ENCODE measurements around the gene LZTFL1. TPM values are rescaled to one million over a fixed set of nuclear protein-coding genes. Genes with fewer than 3 reads are reported as not detected.

LZTFL1 gene
- total RNA-seq, 1 experiment from 2014 or later: 9.9 TPM

DNA sequence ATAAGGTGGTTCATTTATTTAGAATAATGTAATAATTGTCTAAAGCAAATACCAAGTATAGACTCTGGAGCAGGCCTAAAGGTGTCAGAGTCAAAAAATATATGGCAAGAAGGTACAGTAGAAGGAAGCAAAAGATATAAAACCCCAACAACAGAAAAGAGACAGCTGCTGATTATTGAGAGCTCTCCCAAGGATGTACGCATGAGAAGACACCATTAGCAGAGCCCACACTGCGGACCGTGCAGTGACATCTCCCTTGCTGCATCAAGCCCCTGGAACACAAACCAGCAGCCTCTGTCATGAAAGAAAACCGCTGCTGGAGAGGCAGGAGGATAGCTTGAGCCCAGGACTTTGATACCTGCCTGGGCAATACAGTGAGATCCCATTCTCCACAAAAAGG is 27.6 kb downstream of the LZTFL1 start:
- no peak for DNase-seq (ENCODE audit: low read depth)

GRCh38 chr3:45807681-45808540 is 34.0 kb downstream of the LZTFL1 start:
- DNase-seq (ENCODE audit: low read depth): peak; percentile 57

- DNase-seq (ENCODE audit: low read depth): no peak
Observed at GRCh38 chr3:45807133-45807532, 34.8 kb downstream of the LZTFL1 start.

DNA sequence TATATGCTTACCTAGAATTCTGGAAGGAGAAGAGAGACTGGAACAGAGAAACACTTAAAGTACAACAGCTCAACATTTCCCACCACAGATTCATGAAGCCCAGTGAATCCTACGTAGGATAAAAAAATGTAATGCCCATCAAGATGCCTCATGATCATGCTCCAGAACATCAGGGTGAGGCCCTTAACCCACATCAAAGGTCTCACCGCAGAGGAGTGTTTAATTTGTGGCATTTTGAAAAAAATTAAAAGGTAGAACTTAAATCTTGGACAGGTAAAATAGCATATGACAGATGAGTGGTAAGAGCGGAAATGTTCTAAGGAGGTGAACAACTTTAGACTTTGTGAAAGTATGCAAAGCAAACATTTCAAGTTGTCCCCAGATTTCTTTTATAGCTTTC is 35.8 kb downstream of the LZTFL1 start:
- no peak for DNase-seq (ENCODE audit: low read depth)

DNA sequence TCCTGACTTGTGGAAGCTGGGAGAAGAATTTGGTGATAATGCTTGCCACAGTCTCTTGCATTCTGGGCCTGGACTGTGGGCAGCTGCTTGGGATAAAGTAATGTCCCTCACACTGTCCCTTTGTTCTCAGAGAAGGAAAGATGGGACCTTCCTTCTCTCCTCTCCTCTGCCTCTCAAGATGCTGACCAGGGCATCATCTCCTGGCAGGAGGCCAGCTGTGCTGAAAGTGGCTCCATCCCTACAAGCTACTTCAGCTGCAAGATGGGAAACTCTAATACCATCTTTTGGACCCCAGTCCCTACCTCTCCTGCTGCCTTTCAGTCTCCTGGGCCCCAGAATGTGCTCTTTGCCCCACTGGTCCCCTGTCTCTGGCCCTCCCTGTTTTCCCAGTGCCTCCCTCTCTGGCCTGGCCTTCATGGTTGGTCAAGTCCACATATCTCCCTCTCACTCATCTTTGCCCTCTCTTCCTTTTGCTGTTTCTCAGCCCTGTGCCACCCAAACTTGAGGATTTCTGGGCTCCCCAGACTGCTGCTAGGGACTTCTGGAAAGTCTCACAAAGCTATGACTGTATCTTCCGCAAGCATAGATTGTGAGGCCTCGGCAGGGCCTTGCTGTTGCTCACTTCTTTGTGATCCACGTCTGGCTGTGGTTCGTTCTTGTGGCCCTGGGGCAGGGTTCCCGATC is 38.5 kb downstream of the LZTFL1 start:
- DNase-seq (ENCODE audit: low read depth): no peak

GRCh38 chr3:45802146-45802545 is 39.8 kb downstream of the LZTFL1 start:
- DNase-seq (ENCODE audit: low read depth): no peak

DNA sequence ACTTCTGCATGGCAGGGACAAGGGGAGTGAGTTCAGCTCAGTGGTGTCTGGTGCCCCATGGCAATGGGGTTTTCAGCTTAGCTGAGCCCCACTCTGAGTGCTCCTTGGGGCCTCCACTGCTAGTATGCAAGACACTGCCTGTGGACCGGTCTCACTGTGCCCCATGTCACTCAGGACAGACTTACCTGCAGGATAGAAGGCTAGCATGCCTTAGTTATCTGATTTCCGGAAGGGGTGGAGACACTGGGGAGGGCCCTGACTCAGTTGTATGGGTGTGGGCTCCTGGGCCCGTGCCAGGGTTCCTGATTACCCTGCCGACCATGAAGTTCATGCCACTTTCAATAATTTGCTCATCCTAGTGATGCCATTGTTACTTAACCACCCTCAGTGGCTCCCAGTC is 41.3 kb downstream of the LZTFL1 start:
- no peak for DNase-seq (ENCODE audit: low read depth)

DNA sequence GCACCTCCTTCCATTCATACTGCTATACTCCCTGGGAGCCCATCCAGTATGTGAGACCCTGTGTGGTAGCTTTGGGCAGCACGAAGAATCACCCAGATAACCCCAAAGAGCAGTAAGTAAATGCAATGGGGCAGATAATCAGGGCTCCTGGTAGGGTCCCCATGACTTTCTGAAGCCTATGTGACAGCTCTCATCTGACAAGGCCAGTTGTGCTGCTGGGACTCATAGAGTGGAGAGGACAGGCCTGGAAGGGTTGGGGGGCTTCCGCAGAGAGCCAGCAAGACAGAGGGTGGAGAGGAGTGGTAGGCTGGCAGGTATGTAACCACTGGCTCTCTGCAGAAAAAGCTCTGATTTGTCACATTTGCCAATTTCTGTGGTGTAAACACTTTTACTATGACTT is 42.3 kb downstream of the LZTFL1 start:
- DNase-seq (ENCODE audit: low read depth): no peak

DNA sequence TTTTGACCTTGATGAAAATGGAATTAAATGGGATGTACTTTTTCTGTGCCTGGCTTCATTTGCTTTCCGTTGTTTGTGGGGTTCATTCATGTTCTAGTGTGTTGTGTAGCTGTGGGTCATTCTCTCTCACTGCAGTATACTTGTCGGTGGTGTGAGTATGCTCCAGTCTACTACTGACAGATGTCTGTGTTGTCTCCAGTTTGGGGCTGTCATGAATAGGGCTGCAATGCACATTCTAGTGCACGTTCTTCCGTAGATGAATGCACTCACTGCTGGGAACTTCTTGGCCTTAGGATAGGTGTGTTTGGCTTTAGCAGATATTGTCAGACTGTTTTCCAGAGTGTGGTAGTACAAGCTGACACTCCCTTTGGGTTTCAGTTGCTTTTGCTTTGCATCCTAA is 43.9 kb downstream of the LZTFL1 start:
- no peak for DNase-seq (ENCODE audit: low read depth)

- no peak for DNase-seq (ENCODE audit: low read depth)
Observed at GRCh38 chr3:45796902-45797637, 44.8 kb downstream of the LZTFL1 start.

DNA sequence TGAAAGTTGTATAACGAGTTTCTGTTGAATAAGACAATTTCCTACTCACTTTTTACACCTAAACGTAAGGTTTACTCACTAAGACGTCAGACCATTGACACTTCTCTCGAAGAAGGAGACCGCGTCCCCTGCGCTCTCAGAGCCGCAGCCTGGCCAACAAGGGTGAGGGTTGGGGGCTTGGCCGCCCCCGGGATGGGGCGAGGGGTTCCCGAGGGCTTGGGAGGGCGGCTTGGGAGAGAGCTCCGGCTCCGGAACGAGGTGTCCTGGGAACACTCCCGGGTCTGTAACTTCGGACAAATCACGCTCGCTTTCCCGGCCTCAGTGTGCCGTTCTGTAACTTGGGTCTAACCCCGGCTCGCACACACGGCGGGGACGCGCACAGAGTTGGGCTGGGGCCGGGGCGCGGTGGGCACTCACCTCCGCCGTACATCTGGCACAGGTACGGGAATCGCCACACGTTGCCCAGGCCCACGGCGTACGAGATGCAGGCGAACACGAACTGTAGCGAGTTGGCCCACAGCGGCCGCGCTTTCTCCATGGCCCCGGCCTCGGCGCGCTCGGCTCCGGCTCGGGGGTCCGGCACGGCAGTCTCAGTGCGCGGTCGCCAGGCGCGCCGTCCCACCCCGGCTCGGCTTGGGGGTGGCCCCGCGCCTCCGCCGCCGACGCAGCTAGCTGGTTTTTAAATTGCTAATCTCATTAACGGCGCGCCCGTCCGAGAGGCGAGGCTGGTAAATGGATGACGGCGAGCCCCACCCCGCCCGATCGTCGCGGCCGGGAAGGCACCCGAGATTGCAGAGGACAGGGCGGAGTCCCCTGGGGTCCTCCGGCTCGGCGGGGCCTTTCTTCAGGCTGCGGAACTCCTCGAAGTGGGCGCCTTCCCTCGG is 45.8 kb downstream of the LZTFL1 start, which contains the start of gene SLC6A20:
SLC6A20 (minus strand) TSS at position 655 of the 884 bp plus-strand sequence; CDS start at position 538, 117 bp downstream.
- DNase-seq (ENCODE audit: low read depth): no peak

DNA sequence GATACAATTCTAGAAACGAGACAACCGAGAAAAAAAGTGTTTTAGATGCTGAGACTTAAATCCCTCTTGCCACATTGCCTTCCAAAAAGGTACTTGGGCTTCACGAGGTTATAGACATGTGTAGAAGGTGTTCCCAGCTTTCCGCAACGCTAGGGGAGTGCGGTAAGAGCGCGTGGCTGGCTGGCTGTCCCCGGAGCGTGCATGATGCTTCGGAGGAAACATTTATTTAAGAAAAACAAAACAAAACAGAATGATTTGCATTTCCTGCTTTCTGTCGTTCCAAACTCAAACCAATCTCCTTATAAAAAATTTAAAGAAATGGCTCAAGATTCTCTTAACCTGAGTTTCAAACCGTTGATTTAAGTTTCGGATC is 46.4 kb downstream of the LZTFL1 start:
- DNase-seq (ENCODE audit: low read depth): no peak

DNA sequence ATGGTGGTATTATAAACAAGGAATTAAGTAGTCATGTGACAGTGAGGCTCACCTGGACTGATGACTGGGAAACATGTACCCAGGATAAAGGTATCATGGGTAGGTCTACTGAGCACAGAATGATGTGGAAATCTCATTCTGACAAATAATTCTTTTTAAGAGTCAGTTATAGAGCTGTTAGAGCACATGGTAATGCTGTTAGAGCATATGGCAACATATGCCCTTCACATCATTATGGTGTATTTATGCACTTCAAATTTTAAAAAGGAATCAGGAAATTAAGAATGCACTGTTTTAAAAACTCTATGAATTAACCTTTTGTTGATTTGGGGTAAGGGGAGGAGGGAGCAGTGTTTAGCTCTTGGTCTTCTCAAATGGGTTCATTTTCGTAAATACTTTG is 47.3 kb downstream of the LZTFL1 start:
- no peak for DNase-seq (ENCODE audit: low read depth)

GRCh38 chr3:45794177-45794560 is 47.8 kb downstream of the LZTFL1 start:
- DNase-seq (ENCODE audit: low read depth): no peak

- DNase-seq (ENCODE audit: low read depth): no peak
Observed at GRCh38 chr3:45793482-45794176, 48.3 kb downstream of the LZTFL1 start.

- DNase-seq (ENCODE audit: low read depth): no peak
Observed at GRCh38 chr3:45792516-45793172, 49.3 kb downstream of the LZTFL1 start.

- no peak for DNase-seq (ENCODE audit: low read depth)
Observed at GRCh38 chr3:45792036-45792435, 49.9 kb downstream of the LZTFL1 start.

- peak; percentile 5 for DNase-seq (ENCODE audit: low read depth)
Observed at GRCh38 chr3:45790596-45790995, 51.3 kb downstream of the LZTFL1 start.

DNA sequence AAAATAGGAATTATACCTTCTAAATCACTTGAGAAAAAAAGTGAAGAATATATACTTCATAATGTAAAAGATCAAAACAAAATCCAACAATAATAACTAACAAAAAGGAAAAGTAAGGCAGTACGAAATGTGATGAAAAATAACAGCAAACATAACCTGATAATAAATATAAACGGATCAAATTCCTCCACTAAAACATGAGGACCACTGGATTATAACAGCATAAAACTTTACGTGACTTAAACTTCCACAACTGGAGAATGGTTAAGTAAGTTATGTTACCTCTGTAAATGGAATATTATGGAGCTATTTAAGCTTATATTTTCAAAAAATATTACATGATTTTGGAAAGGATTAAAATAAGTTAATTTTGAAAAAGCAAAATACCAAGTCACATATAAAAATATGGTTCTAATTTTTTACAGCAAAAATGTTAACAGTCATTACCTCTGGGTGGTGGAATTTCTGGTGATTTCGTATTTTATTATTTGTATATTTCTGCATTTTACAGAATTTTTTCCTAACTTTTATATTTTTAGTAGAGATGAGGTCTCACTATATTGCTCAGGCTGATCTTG is 52.6 kb downstream of the LZTFL1 start:
- DNase-seq (ENCODE audit: low read depth): no peak

GRCh38 chr3:45787551-45787950 is 54.4 kb downstream of the LZTFL1 start:
- DNase-seq (ENCODE audit: low read depth): no peak

All from LHCN-M2 (cell line).